Right ventricle myocardium superior (tissue), 1 donor: Measurements from ENCODE around the gene EPB41L2. TPM values are rescaled to one million over a fixed set of nuclear protein-coding genes. Genes with fewer than 3 reads are reported as not detected.
A peak's percentile ranks its signal among the peaks of the same experiment; 100 is the strongest.

Experiments
- ATAC-seq: fragments of 200-7000 bp; cut with Tn5 transposase; one replicate; pipeline ENCODE4 v1.9.1; 2020; ENCODE audit warnings: mild to moderate bottlenecking; ENCODE audit not compliant: poor library complexity
- DNase-seq: peaks from one replicate; pipeline ENCODE4 v3.0.0-alpha.2; 2020
- intact Hi-C: fragments of 100-400 bp; cut with DNase I; formaldehyde crosslinking; loops from one replicate; pipeline ENCODE4 v1.11.2; 2022
- total RNA-seq: library from RNA; stranded (reverse); fragmentation: NEBNext Ultra II Directional; extraction: Animal tissue kit (Norgen Biotek cat#: 25700); gene quantifications from one replicate; pipeline ENCODE4 v1.2.1, GENCODE V29; 2021
- donor health status: DM: no; HTN: yes; CAD: no; lungs with severe emphysema.

EPB41L2 gene
- total RNA-seq, 1 donor from 2014 or later = 88.8 TPM

DNA sequence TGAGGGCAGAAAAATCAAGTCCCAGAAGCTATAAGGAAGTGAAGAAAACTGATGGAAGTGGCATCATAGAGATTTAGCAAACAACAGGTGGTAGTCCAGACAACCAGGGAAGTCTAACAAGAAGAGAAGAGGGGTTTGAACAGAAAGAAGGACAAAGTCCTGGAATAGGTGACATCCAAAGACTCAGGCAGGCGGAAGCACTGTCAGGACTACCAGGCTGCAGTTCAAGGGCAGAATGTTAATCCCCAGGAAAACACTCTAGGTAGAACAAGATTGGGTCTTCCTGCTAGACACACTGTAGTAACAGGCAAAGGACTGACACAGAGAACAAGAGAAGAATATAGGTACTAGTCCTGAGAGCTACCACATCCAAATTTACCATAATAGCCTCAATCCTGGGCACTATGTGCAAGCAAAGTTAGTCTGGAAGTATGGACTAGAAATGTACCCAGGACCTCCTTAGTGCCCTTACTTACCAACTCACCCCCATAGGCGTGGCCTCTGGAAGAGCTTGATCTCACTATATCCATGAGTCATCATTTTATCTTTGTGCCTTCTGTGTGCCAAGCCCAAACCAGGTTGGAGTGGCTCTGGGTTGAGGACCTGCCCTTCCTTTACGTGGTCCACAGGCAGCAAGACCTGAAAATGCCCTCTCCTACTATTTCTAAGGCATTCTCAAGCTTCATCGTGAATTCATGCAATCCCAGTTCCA lies 2.2 kb upstream of the EPB41L2 start:
- intact Hi-C loops = no loop called here
- ATAC-seq (no peak), DNase-seq (no peak)

DNA sequence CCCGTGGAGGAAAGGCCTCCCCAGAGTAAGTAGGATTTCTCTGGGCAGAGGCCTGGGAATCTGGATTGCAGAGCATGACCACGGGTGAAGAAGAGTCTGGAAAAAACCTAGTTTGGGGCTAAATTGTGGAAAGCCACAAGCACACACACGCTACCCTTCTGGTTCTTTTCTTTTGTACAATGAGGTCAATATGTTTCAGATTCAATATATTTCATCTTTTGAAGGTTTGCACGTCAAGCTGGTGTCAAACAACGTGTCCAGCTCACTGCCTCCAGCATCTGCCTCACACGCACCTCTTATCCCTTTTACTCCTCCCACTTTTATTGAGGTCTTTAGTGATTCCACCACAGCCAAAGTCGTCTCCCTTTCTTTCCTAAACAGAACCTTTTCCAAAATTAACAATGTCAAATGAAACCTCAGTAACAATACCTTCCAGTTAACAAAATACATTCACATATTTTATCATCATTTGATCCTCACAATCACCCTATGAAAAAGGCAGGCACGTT lies 773 bp upstream of the EPB41L2 start:
- intact Hi-C loops = no loop called here
- ATAC-seq (no peak), DNase-seq (no peak)

DNA sequence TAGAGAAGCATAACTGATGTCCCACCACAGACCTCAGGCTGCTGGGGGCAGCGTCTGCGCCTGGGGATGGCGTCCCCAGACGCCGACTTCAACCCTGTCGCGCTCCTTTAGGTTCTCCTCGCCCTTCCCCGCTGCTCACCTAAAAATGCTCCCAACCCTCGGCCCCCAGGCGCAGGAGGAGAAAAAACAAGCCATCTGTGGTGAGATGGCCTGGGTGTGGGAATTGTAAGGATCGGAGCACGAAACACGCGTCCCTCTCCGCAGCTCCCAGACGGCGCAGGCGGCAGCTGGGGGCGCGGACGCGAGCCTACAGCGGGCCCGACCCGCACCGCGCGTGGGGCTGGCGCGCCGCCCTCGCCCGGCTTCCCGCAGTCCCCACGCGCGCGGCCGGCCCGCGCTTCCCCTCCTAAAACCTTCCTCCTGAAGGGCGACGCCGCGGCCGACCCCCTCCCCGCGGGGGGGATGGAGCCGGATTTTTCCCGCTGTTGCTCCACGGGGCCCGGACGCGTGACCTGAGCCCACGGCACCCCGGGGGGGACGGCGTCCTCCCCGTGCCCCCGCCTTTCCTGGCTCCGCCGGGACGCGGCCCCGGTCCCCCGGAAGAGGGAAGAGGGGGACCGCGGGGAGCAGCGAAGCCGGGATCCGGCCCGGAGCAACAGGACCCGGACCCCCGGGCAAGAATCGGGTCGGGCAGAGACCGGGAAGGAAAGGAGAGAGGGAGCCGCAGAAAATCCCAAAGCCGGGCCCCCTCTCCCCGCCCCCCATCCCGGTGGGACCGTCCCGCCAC lies 611 bp downstream of the EPB41L2 start:
- intact Hi-C loops = no loop called here
- DNase-seq (peak; percentile 51), ATAC-seq (peak; percentile 45)

DNA sequence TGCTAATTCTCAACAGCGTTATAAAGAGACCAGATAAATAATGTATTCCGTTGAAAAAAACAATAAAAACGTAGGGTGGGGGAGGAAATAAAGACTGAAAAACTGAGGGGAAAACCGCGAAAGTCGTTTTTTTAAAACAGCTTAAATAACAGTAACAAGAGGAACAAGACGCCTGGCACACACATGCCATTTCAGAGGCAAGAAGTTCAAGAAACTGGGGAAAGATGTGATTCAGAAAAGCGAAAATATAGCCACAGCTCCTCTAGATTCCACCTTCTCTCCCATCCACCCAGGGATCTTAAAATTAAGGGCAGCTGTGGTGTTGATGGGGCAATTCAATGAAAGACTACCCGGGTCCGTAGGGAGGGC lies 1.3 kb downstream of the EPB41L2 start:
- ATAC-seq (no peak), DNase-seq (no peak)
- intact Hi-C loops = no loop called here

- intact Hi-C loops = no loop called here
- DNase-seq = no peak
- ATAC-seq = no peak
Measured at GRCh38 chr6:131061041-131061750, 1.8 kb downstream of the EPB41L2 start.

DNA sequence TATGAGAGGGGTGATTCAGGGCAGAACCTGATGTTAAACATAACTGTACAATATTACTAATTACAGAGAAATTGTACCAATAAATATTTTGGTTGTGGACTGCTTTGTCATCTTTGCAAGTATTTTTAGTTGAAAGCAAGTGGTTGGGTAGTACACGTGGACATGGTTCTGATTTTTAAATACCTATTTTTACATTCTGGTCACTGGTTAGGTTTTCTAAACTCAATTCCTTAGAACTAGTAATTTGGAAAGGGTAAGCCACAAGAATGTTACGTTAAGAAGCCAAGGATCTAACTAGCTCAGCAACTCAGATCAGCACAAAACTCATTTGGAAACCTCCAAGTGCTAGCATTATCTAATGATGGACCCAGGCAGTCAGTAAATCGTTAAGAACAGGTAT lies 2.7 kb downstream of the EPB41L2 start:
- DNase-seq = no peak
- ATAC-seq = no peak
- intact Hi-C loops = no loop called here

- intact Hi-C loops = loop anchor here (5.0 kb wide), 1 partner anchor 42 kb away; no protein-coding TSS in a partner anchor
- ATAC-seq (no peak), DNase-seq (no peak)
Measured at GRCh38 chr6:131059486-131059885, 3.6 kb downstream of the EPB41L2 start.

DNA sequence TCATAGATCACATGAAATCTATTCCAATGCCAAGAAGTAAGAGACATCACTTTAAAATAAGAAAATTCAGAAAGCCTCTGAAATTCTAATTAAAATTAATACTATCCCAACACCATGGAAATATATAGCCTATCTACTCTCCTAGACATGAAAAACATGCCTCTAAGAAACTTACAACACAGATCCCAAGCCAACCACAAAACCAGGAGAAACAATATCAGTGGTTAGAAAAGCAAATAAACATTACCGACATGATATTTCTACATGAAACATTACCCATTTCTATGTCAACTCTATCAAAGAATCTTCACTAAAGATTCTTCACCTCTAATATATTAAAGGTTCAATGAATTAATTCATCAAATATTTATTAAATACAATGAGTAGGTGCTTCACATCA lies 4.8 kb downstream of the EPB41L2 start:
- ATAC-seq (no peak), DNase-seq (no peak)
- intact Hi-C loops = loop anchor here (5.0 kb wide), 1 partner anchor 41 kb away; no protein-coding TSS in a partner anchor

DNA sequence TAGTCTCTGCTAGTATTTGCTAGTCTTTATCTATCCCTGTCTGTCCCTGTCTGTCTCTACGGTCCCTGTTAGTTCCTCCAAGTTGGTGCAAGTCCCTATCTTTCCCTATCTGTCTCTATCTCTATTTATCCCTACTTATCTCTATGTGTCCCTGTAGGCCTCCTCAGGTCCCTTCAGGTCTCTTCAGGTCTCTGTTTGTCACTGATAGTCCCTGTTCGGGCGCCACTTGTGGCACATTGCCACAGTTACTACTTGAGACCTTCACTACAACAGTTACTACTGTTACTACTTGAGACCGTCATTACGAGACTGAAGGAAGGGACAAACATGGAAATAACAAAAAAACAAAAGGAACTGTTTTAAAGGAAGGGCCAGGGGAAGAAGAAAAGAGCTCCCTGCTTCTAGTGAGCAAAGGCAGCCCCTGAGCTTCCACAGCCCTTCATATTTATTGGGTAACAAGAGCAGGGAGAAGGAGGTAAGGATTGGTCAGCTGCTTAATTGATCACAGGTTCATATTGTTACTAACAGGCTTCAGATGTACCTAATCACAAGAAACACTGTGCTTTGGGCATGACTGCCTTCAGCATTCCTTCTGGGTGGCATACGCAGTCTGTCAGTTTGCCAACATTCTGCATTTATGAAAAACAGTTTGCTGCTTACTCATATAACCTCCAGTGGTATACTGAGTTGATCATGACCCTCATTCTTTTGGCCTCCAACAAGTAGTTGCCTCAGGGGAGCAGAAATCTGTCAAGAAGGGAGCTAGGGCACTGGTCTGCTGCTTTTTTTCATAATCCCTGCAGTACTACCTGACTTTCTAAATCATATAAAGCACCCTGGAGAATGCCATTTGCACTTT lies 8.4 kb downstream of the EPB41L2 start:
- ATAC-seq (no peak), DNase-seq (no peak)

GRCh38 chr6:131053546-131054240 lies 9.4 kb downstream of the EPB41L2 start:
- DNase-seq (no peak), ATAC-seq (no peak)
- intact Hi-C loops = no loop called here

More for the DNA sequence above, 8.4 kb downstream of the EPB41L2 start:
- intact Hi-C loops = loop anchor here (5.0 kb wide), 1 partner anchor 37 kb away; no protein-coding TSS in a partner anchor

DNA sequence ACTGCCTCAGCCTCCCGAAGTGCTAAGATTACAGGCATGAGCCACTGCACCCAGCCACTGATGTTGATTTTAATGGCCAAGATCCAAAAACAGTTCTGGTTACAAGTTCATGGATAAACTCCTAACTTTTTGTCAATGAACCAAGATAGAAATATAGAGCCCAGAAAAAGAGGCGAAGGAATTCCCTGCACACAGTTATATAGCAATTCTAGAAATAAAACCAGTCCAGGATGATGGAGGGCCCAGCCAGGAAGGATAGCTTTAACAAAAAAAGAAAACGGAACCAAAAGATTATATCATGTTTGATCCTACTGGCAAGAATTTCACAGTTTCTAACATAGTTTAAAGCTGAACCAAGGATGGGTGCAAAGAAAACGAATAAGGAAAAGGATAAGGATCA lies 10.9 kb downstream of the EPB41L2 start:
- intact Hi-C loops = no loop called here

GRCh38 chr6:131051341-131051740 lies 11.7 kb downstream of the EPB41L2 start:
- ATAC-seq = no peak
- intact Hi-C loops = no loop called here

More for the DNA sequence above, 10.9 kb downstream of the EPB41L2 start:
- DNase-seq (no peak), ATAC-seq (no peak)

DNA sequence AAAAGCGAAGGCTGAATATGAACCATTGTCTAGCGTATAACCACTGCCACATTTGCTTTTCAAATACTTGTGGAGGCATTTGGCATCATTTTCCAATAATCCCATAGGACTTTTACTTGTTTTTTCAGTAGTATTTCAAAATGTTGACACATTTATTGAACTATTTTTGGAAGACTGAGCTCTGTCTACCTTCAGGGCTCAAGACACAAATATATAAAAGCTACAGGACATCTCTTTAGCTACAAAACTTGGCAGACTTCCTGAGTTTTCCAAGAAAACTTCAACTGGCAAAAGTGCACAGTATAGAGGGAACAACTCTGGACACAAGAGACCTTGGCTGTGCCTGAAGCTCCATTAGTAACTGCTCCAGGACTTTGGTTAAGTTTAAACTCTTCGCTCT lies 13.4 kb downstream of the EPB41L2 start:
- peak; percentile 34 for ATAC-seq
- intact Hi-C loops = no loop called here
- DNase-seq = no peak

More at GRCh38 chr6:131051341-131051740, 11.7 kb downstream of the EPB41L2 start:
- no peak for DNase-seq

- ATAC-seq (no peak), DNase-seq (no peak)
- intact Hi-C loops = no loop called here
Measured at GRCh38 chr6:131048933-131049515, 14.0 kb downstream of the EPB41L2 start.

GRCh38 chr6:131048459-131048858 lies 14.6 kb downstream of the EPB41L2 start:
- intact Hi-C loops = no loop called here
- ATAC-seq (no peak), DNase-seq (no peak)

DNA sequence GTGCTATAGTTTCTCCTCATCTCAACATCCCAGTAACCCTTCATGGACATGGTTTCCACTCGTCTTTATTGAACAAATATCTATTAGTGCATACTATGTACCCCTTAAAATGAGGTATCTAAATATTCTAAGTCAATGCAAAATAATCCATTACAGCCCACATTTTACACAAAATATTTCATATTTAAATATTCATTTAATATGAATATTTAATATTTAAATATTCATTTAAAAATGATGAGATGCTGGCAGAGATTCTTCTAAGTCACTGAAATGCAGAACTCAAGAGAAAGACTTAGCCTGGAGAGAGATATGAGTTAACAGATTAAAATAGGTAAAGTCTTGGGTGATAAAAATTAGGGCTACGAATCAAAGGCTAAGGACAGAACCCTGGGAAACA lies 17.9 kb downstream of the EPB41L2 start:
- no peak for ATAC-seq

GRCh38 chr6:131043902-131044447 lies 19.1 kb downstream of the EPB41L2 start:
- no peak for DNase-seq
- intact Hi-C loops = no loop called here
- no peak for ATAC-seq

More for the DNA sequence above, 17.9 kb downstream of the EPB41L2 start:
- DNase-seq = no peak
- intact Hi-C loops = no loop called here
